ENCODE data around the gene APOE.

DNA sequence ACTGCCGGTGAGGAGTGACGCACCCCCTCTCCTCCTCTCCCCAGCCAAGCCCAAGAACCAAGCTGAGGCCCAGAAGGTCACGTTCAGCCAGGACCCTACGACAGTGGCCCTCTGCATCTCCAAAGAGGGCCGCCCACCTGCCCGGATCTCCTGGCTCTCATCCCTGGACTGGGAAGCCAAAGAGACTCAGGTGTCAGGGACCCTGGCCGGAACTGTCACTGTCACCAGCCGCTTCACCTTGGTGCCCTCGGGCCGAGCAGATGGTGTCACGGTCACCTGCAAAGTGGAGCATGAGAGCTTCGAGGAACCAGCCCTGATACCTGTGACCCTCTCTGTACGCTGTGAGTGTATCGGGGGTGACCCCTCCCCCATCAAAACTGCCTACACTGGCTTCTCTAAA lies 33.8 kb upstream of the APOE start:
- TF ChIP-seq POLR2A (IDR thresholded peaks at IDR 0.05; ENCODE audit: low read depth, low read length), result no peak
- TF ChIP-seq POLR2AphosphoS5 (IDR thresholded peaks at IDR 0.05; ENCODE audit: insufficient read depth, low read depth, low read length), result no peak
- TF ChIP-seq, protein P1, sequence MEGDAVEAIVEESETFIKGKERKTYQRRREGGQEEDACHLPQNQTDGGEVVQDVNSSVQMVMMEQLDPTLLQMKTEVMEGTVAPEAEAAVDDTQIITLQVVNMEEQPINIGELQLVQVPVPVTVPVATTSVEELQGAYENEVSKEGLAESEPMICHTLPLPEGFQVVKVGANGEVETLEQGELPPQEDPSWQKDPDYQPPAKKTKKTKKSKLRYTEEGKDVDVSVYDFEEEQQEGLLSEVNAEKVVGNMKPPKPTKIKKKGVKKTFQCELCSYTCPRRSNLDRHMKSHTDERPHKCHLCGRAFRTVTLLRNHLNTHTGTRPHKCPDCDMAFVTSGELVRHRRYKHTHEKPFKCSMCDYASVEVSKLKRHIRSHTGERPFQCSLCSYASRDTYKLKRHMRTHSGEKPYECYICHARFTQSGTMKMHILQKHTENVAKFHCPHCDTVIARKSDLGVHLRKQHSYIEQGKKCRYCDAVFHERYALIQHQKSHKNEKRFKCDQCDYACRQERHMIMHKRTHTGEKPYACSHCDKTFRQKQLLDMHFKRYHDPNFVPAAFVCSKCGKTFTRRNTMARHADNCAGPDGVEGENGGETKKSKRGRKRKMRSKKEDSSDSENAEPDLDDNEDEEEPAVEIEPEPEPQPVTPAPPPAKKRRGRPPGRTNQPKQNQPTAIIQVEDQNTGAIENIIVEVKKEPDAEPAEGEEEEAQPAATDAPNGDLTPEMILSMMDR (IDR thresholded peaks at IDR 0.05; ENCODE audit: extremely low read depth in 1 of 2, insufficient read depth in 1 of 2, low read depth in 1 of 2, low read length in 2 of 2), result no peak
- TF ChIP-seq MYC (IDR thresholded peaks at IDR 0.05; ENCODE audit: low read depth, low read length), result no peak
- TF ChIP-seq GATA2 (IDR thresholded peaks at IDR 0.05; ENCODE audit: insufficient read depth, insufficient read length, low read depth, low read length), result no peak
- no peak for TF ChIP-seq EZH2 (IDR thresholded peaks at IDR 0.05; ENCODE audit: borderline replicate concordance, low read depth, low read length, severe bottlenecking)
- no peak for TF ChIP-seq JUN (IDR thresholded peaks at IDR 0.05; ENCODE audit: borderline replicate concordance, insufficient read depth, insufficient read length, low read depth)
- TF ChIP-seq, protein P2, sequence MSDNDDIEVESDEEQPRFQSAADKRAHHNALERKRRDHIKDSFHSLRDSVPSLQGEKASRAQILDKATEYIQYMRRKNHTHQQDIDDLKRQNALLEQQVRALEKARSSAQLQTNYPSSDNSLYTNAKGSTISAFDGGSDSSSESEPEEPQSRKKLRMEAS (IDR thresholded peaks at IDR 0.05; ENCODE audit: insufficient read depth, insufficient read length), result no peak
- TF ChIP-seq FOS (IDR thresholded peaks at IDR 0.05; ENCODE audit: borderline replicate concordance, insufficient read depth, low read length), result no peak

All from endothelial cell of umbilical vein (primary cell).